Loucy (cell line): Measurements from ENCODE around the gene KHK.

Source experiments
- H2AFZ ChIP-seq: fragments of 200-600 bp; sonication (generic); 2 replicates; pipeline ENCODE4 v1.6.0; 2016; ENCODE audit warnings: antibody characterized with exemption, mild to moderate bottlenecking, low read length, moderate library complexity
- H3F3A ChIP-seq: fragments of 200-600 bp; 2 replicates; pipeline ENCODE4 v1.6.0; 2016; ENCODE audit warnings: antibody characterized with exemption, low read depth, mild to moderate bottlenecking
- H3K27me3 ChIP-seq: fragments of 200-600 bp; sonication (generic); 2 replicates; pipeline ENCODE4 v1.6.1; 2014; ENCODE audit warnings: low read length, mild to moderate bottlenecking; ENCODE audit not compliant: insufficient read depth, poor library complexity, severe bottlenecking
- H3K36me3 ChIP-seq: fragments of 200-600 bp; sonication (generic); 2 replicates; pipeline ENCODE4 v1.6.1; 2016; ENCODE audit warnings: low read length; ENCODE audit not compliant: insufficient read depth
- H3K4me1 ChIP-seq: fragments of 200-600 bp; sonication (generic); 2 replicates; pipeline ENCODE4 v1.5.1; 2014; ENCODE audit warnings: low read length, mild to moderate bottlenecking; ENCODE audit not compliant: insufficient read depth, poor library complexity, severe bottlenecking
- H3K4me2 ChIP-seq: fragments of 200-600 bp; sonication (generic); 2 replicates; pipeline ENCODE4 v1.6.0; 2014; ENCODE audit warnings: antibody characterized with exemption, low read length, low read depth, mild to moderate bottlenecking; ENCODE audit not compliant: poor library complexity, severe bottlenecking
- H3K4me3 ChIP-seq: fragments of 200-600 bp; sonication (generic); 2 replicates; pipeline ENCODE4 v1.5.1; 2014; ENCODE audit warnings: low read length, mild to moderate bottlenecking, mixed read lengths; ENCODE audit not compliant: poor library complexity, severe bottlenecking
- H3K79me2 ChIP-seq: fragments of 200-600 bp; sonication (generic); 2 replicates; pipeline ENCODE4 v1.6.1; 2014; ENCODE audit warnings: low read length; ENCODE audit not compliant: insufficient read depth
- H3K9ac ChIP-seq: fragments of 200-600 bp; sonication (generic); 2 replicates; pipeline ENCODE4 v1.6.0; 2014; ENCODE audit warnings: mild to moderate bottlenecking, low read depth, low read length, moderate library complexity; ENCODE audit not compliant: poor library complexity, severe bottlenecking
- H3K9me2 ChIP-seq: fragments of 200-600 bp; sonication (generic); replicated peaks from 2 replicates; pipeline ENCODE4 v1.6.1; 2016; ENCODE audit warnings: low read depth, low read length, mixed read lengths
- H3K9me3 ChIP-seq: fragments of 200-600 bp; sonication (generic); 2 replicates; pipeline ENCODE4 v1.6.1; 2014; ENCODE audit warnings: mild to moderate bottlenecking, antibody characterized with exemption, low read length, low read depth; ENCODE audit not compliant: insufficient read depth
- H4K20me1 ChIP-seq: fragments of 200-600 bp; sonication (generic); 2 replicates; pipeline ENCODE4 v1.6.0; 2014; ENCODE audit warnings: antibody characterized with exemption, low read length, mild to moderate bottlenecking; ENCODE audit not compliant: insufficient read depth, poor library complexity, severe bottlenecking
- CTCF ChIP-seq: fragments of 200-600 bp; sonication (generic); conservative IDR thresholded peaks from 2 replicates; pipeline ENCODE4 v1.5.1; 2014; ENCODE audit warnings: mild to moderate bottlenecking, antibody characterized with exemption, low read length
- EZH2phosphoT487 ChIP-seq: fragments of 200-600 bp; IDR thresholded peaks from 2 replicates; pipeline ENCODE4 v1.6.1; 2018; ENCODE audit warnings: antibody characterized with exemption, mild to moderate bottlenecking, moderate library complexity, borderline replicate concordance

Gene KHK

DNA sequence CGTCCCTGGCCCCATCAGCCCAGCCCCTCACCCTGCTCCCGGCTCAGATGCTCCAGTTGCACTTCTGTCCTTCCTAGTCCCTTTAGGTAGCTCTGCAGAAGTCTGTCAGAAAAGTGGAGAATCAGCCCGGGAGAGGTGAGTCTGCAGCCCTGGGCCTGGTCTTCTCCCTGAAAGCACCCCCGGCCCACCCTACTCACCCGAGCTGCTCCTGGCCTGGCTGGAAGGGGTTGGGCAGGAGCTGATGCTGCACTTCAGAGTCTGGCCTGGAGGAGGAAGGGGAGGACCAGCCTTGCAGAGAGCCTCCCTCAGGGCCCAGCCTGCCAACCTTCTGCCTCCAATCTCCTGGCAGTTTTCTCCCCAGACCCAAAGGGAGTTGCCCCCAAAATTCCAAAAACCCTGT is 15.8 kb downstream of the KHK start:
- H3K9me2 ChIP-seq, result no peaks in the 10 kb centered on the region
- no peaks in the 10 kb centered on the region for H3K36me3 ChIP-seq
- H3K4me1 ChIP-seq, result no peaks in the 10 kb centered on the region
- H3K9ac ChIP-seq, result no peak overlapping the region
- no peak overlapping the region for H3K4me2 ChIP-seq
- TF ChIP-seq CTCF (no peak), EZH2phosphoT487 (no peak)
- H2AFZ ChIP-seq, result no peak overlapping the region
- no peaks in the 10 kb centered on the region for H3K9me3 ChIP-seq
- no peaks in the 10 kb centered on the region for H4K20me1 ChIP-seq
- H3K27me3 ChIP-seq, result no peaks in the 10 kb centered on the region
- H3K4me3 ChIP-seq, result no peak overlapping the region
- H3K79me2 ChIP-seq, result no peaks in the 10 kb centered on the region
- no peaks in the 10 kb centered on the region for H3F3A ChIP-seq

DNA sequence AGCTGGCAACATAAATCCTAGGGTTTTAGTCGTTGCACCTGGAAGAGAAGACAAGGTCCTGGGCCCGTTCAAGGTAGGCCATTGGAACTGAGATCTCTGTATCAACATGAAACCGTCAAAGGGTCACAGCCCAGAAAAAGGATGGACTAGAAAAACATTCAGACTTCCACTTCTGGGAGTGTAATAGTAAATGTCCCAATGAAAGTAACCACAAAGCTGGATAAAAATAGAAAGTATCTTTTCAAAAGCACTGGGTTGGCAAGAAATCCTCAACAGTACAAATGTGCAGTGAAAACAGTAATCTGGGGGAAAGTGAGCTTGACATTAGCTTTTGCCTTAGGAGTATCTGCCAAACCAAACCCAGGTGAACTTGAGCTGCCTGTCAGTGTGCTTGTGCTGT is 19.4 kb downstream of the KHK start:
- H3K4me1 ChIP-seq, result no peaks in the 10 kb centered on the region
- no peak overlapping the region for H3K4me2 ChIP-seq

GRCh38 chr2:27108221-27108620 is 21.6 kb downstream of the KHK start:
- Histone ChIP-seq H3K36me3 (no peaks in the 10 kb centered on the region), H3K27me3 (no peaks in the 10 kb centered on the region), H3K4me2 (no peak overlapping the region), H3K9ac (no peak overlapping the region), H3K9me2 (no peaks in the 10 kb centered on the region), H3K4me1 (no peaks in the 10 kb centered on the region), H4K20me1 (no peaks in the 10 kb centered on the region), H3F3A (no peaks in the 10 kb centered on the region; the same call in 1 of the 2 replicates), H3K9me3 (no peaks in the 10 kb centered on the region), H2AFZ (no peak overlapping the region), H3K79me2 (no peaks in the 10 kb centered on the region), H3K4me3 (no peak overlapping the region)
- TF ChIP-seq CTCF, result no peak
- no peak for TF ChIP-seq EZH2phosphoT487

More for the DNA sequence above, 19.4 kb downstream of the KHK start:
- H3K27me3 ChIP-seq, result no peaks in the 10 kb centered on the region
- no peak overlapping the region for H3K9ac ChIP-seq
- H3K9me2 ChIP-seq, result no peaks in the 10 kb centered on the region
- no peaks in the 10 kb centered on the region for H4K20me1 ChIP-seq
- no peaks in the 10 kb centered on the region for H3K36me3 ChIP-seq
- no peak overlapping the region for H2AFZ ChIP-seq
- H3F3A ChIP-seq, result no peaks in the 10 kb centered on the region
- H3K9me3 ChIP-seq, result no peaks in the 10 kb centered on the region
- H3K79me2 ChIP-seq, result no peaks in the 10 kb centered on the region
- no peak for TF ChIP-seq CTCF
- no peak for TF ChIP-seq EZH2phosphoT487
- H3K4me3 ChIP-seq, result no peak overlapping the region
